K562 (cell line): Measurements from ENCODE around the gene RGS7.

Experiments
- CBX8 ChIP-seq: fragments of 200-600 bp; sonication (generic); IDR thresholded peaks from 2 replicates; pipeline ENCODE4 v1.6.1; 2012; ENCODE audit warnings: borderline replicate concordance, mixed run types, low read depth, mild to moderate bottlenecking, moderate library complexity, mixed read lengths, low read length, control low read depth, inconsistent platforms; ENCODE audit not compliant: poor library complexity, severe bottlenecking; ENCODE audit errors: extremely low read depth
- CTCF ChIP-seq, 3 experiments: IDR thresholded peaks in 2 of 3; conservative IDR thresholded peaks in 1 of 3; 2 replicates each; pipeline ENCODE4 v1.5.1; 2011 to 2012; ENCODE audit warnings: low read length in 3 of 3, mild to moderate bottlenecking in 3 of 3, control low read depth in 2 of 3, improper control_type of control experiment in 1 of 3, inconsistent platforms in 1 of 3, low read depth in 1 of 3, mixed read lengths in 1 of 3, moderate library complexity in 1 of 3; ENCODE audit not compliant: insufficient read depth in 2 of 3
- LCOR ChIP-seq: sonication (generic); formaldehyde crosslinking; IDR thresholded peaks from 2 replicates; pipeline ENCODE4 v1.8.0; 2022; ENCODE audit warnings: mild to moderate bottlenecking, missing genetic modification reagents
- MECOM ChIP-seq: fragments of 250-450 bp; sonication (Bioruptor Pico); IDR thresholded peaks from 2 replicates; pipeline ENCODE4 v1.8.0; 2022; ENCODE audit warnings: inconsistent platforms
- TAF9B ChIP-seq: fragments of 450-650 bp; IDR thresholded peaks from 2 replicates; pipeline ENCODE4 v1.6.1; 2018; ENCODE audit warnings: mild to moderate bottlenecking; ENCODE audit not compliant: partially characterized antibody
- TEAD4 ChIP-seq, 2 experiments: sonication (generic) in 1 of 2; formaldehyde crosslinking in 1 of 2; IDR thresholded peaks; 2 replicates each; pipeline versions ENCODE4 v1.6.1 to v1.8.0; 2012 to 2022; ENCODE audit warnings: borderline replicate concordance in 1 of 2, inconsistent platforms in 1 of 2, low read length in 1 of 2, mild to moderate bottlenecking in 1 of 2, missing genetic modification reagents in 1 of 2
- ZZZ3 ChIP-seq: fragments of 450-650 bp; IDR thresholded peaks from 2 replicates; pipeline ENCODE4 v1.6.1; 2016; ENCODE audit warnings: antibody characterized with exemption, mild to moderate bottlenecking, moderate library complexity
- TF ChIP-seq, protein P1 (sequence below), 2 experiments: fragments of 450-650 bp in 1 of 2; sonication (generic) in 1 of 2; formaldehyde crosslinking; conservative IDR thresholded peaks; 2 replicates each; pipeline versions ENCODE4 v1.4.0 to v1.8.1; 2020 to 2022; ENCODE audit warnings: mild to moderate bottlenecking in 1 of 2, missing genetic modification reagents in 1 of 2

DNA sequence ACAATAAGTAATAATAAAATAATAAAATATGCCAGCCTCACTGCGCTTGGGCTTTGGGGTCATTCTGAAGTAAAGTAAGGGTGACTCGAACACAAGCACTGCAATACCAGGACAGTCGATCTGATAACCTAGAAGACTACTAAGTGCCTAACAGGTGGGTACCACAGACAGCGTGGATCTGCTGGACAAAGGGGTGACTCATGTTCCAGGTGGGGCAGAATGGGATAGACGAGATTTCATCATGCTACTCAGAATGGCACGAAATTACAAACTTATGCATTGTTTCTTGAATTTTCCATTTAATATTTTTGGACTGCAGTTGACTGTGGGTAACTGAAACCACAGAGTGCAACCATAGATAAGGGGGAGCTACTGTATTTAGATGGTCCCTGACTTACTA, 523.9 kb downstream of the RGS7 start:
- TF ChIP-seq, protein P1, sequence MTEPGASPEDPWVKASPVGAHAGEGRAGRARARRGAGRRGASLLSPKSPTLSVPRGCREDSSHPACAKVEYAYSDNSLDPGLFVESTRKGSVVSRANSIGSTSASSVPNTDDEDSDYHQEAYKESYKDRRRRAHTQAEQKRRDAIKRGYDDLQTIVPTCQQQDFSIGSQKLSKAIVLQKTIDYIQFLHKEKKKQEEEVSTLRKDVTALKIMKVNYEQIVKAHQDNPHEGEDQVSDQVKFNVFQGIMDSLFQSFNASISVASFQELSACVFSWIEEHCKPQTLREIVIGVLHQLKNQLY (CRISPR knock-in tag; conservative IDR thresholded peaks at IDR 0.05), result no peak
- TF ChIP-seq CTCF (IDR thresholded peaks at IDR 0.05 in 2 of 3, conservative IDR thresholded peaks at IDR 0.05 in 1 of 3; ENCODE audit: insufficient read depth in 2 of 3, low read depth in 1 of 3, low read length in 3 of 3) (no peak), TEAD4 (IDR thresholded peaks at IDR 0.05; ENCODE audit: low read length) (no peak), TEAD4 (CRISPR knock-in tag; IDR thresholded peaks at IDR 0.05; ENCODE audit: borderline replicate concordance) (no peak), LCOR (no peak), CBX8 (no peak), ZZZ3 (no peak), TAF9B (no peak), MECOM (CRISPR knock-in tag) (no peak)
